HG03442 (cell line): ENCODE measurements around the gene SEL1L.
"Not testable (repeated sequence)": the region's sequence is repeated elsewhere in the genome, so short reads cannot be mapped to it uniquely, and the experiment has no call there.

Experiments used
- ATAC-seq: cut with Tn5 transposase; IDR thresholded peaks from one replicate; pipeline ENCODE4 v1.9.1; 2021; ENCODE audit warnings: mild to moderate bottlenecking, moderate library complexity; ENCODE audit not compliant: unreplicated experiment

SEL1L gene

GRCh38 chr14:81449576-81449975 is 84.1 kb downstream of the SEL1L start:
- ATAC-seq = no peak

GRCh38 chr14:81449114-81449513 is 84.5 kb downstream of the SEL1L start:
- ATAC-seq = no peak

- no peak for ATAC-seq
These were observed 86.5 kb downstream of the SEL1L start for GRCh38 chr14:81447021-81447764.

- no peak for ATAC-seq
These were observed 87.2 kb downstream of the SEL1L start for GRCh38 chr14:81446279-81447007.

GRCh38 chr14:81441626-81442134 is 92.0 kb downstream of the SEL1L start:
- ATAC-seq = no peak

- ATAC-seq = no peak
These were observed 93.6 kb downstream of the SEL1L start for GRCh38 chr14:81440041-81440440.

GRCh38 chr14:81437244-81437643 is 96.4 kb downstream of the SEL1L start:
- ATAC-seq = no peak

- ATAC-seq = peak; percentile 88
These were observed 97.1 kb downstream of the SEL1L start for GRCh38 chr14:81436296-81437138.

GRCh38 chr14:81435391-81436295 is 98.0 kb downstream of the SEL1L start:
- peak; percentile 28 for ATAC-seq

- ATAC-seq = no peak
These were observed 98.6 kb downstream of the SEL1L start for GRCh38 chr14:81435048-81435390.

GRCh38 chr14:81434230-81434629 is 99.4 kb downstream of the SEL1L start:
- no peak for ATAC-seq

GRCh38 chr14:81433378-81433777 is 100.3 kb downstream of the SEL1L start:
- ATAC-seq = no peak

GRCh38 chr14:81432219-81432661 is 101.4 kb downstream of the SEL1L start:
- no peak for ATAC-seq

- no peak for ATAC-seq
These were observed 103.4 kb downstream of the SEL1L start for GRCh38 chr14:81430235-81430634.

- ATAC-seq = not testable (repeated sequence)
These were observed 103.9 kb downstream of the SEL1L start for GRCh38 chr14:81429749-81430148.

- no peak for ATAC-seq
These were observed 104.6 kb downstream of the SEL1L start for GRCh38 chr14:81429028-81429427.

GRCh38 chr14:81427348-81428058 is 106.2 kb downstream of the SEL1L start:
- no peak for ATAC-seq

- no peak for ATAC-seq
These were observed 110.1 kb downstream of the SEL1L start for GRCh38 chr14:81423504-81423903.
